Bronchial epithelial cell (primary cell): ENCODE data around the gene LARP6. TPM values are rescaled to one million over a fixed set of nuclear protein-coding genes. Genes with fewer than 3 reads are reported as not detected.
A peak's percentile ranks its signal among the peaks of the same experiment; 100 is the strongest.

Experiments used
- DNase-seq: peaks from one replicate; pipeline ENCODE4 v3.0.0-alpha.2; 2010; ENCODE audit warnings: low read depth
- FAIRE-seq: peaks from 2 replicates; lab custom pipeline; 2011; peaks lifted over from hg19 to GRCh38; lab: Jason Lieb, UNC
- H3K27me3 ChIP-seq: 2 replicates; pipeline ENCODE4 v1.5.1; 2011; ENCODE audit warnings: low read length; ENCODE audit not compliant: control insufficient read depth, insufficient read depth
- H3K36me3 ChIP-seq: 2 replicates; pipeline ENCODE4 v1.5.1; 2011; ENCODE audit warnings: low read length; ENCODE audit not compliant: control insufficient read depth, insufficient read depth
- H3K4me3 ChIP-seq: 2 replicates; pipeline ENCODE4 v1.5.1; 2011; ENCODE audit warnings: mild to moderate bottlenecking, low read depth, low read length, control low read depth
- total RNA-seq: library from RNA; depleted of rRNA; stranded (reverse); fragments of >200 nt; gene quantifications from 2 replicates; pipeline ENCODE4 v1.2.1, GENCODE V29; 2014
- TF ChIP-seq, protein P1 (sequence below): IDR thresholded peaks from 2 replicates; pipeline ENCODE4 v1.5.1; 2011; ENCODE audit warnings: mild to moderate bottlenecking, moderate library complexity, low read length, control low read depth, inconsistent platforms; ENCODE audit not compliant: insufficient read depth, severe bottlenecking

LARP6 gene
- total RNA-seq, 1 donor from 2014 or later, result 41.1 TPM

- DNase-seq (peak; percentile 88), FAIRE-seq (no peak)
- Histone ChIP-seq H3K27me3 (no peaks in the 10 kb centered on the region), H3K4me3 (peak overlapping the region; percentile 75), H3K36me3 (peaks cover 1% of the 10 kb centered on the region)
- TF ChIP-seq, protein P1, sequence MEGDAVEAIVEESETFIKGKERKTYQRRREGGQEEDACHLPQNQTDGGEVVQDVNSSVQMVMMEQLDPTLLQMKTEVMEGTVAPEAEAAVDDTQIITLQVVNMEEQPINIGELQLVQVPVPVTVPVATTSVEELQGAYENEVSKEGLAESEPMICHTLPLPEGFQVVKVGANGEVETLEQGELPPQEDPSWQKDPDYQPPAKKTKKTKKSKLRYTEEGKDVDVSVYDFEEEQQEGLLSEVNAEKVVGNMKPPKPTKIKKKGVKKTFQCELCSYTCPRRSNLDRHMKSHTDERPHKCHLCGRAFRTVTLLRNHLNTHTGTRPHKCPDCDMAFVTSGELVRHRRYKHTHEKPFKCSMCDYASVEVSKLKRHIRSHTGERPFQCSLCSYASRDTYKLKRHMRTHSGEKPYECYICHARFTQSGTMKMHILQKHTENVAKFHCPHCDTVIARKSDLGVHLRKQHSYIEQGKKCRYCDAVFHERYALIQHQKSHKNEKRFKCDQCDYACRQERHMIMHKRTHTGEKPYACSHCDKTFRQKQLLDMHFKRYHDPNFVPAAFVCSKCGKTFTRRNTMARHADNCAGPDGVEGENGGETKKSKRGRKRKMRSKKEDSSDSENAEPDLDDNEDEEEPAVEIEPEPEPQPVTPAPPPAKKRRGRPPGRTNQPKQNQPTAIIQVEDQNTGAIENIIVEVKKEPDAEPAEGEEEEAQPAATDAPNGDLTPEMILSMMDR, result no peak
Measured at GRCh38 chr15:70852501-70853317, 1.2 kb downstream of the LARP6 start.

DNA sequence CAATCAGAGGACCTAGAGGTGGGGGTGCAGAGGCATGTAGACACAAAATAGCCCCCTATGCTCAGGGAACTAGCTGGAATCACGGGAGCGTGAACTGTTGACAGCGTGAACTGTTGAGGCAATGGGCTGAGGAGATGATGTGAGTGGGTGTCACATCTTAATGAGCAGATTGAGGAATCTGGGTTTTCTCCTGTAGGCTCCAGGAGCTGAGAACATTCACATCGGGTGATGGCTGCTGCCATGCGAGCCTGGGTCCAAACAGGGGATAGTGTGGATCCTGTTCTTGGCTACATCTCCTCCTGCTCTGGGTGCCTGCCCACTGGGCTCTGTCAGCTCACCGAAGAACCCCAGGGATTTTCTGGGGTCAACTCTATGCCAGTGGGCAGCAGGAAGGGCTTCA, 2.1 kb downstream of the LARP6 start:
- FAIRE-seq (no peak), DNase-seq (no peak)
- peaks cover 1% of the 10 kb centered on the region for H3K36me3 ChIP-seq
- TF ChIP-seq, protein P1, result no peak
- no peak overlapping the region for H3K4me3 ChIP-seq
- H3K27me3 ChIP-seq, result no peaks in the 10 kb centered on the region

DNA sequence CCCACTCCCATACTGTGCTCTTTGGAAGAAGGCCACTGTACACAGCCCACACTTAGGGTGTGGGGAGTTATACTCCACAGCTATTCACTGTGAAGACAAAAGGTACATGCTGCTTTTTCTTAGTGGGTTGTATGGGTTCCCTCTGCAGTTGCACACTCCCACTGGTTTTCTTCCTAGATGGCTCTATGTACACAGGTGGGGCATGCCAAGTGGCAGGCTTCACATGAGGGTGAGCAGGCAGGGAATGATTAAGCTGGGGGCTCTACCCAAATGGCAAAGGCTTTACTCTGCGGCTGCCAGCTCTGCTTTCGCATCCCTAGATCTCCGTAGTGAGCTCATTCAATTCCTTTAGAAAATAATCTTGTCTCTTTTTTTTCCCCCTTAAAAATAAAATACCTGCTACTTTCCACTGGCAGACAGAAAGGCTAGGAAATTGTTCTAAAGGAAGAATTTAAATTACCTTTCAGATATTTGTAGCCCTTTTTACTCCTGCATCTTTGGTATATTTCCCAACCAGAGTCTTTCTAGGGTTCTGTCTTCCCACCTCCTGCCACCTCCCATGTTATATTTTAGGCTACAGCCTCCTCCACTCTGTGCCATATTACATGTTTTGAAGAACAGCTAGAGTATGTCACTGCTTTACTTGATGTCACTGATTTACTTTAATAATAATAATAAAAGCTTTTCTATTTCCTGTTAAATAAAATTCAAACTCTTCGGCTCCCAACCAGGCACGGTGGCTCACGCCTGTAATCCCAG, 8.2 kb downstream of the LARP6 start:
- no peak for DNase-seq
- no peak overlapping the region for H3K4me3 ChIP-seq
- no peaks in the 10 kb centered on the region for H3K36me3 ChIP-seq
- H3K27me3 ChIP-seq, result no peaks in the 10 kb centered on the region
- TF ChIP-seq, protein P1, result no peak
- FAIRE-seq, result no peak

GRCh38 chr15:70837476-70837875, 16.5 kb downstream of the LARP6 start:
- FAIRE-seq, result no peak
- H3K27me3 ChIP-seq, result no peaks in the 10 kb centered on the region
- TF ChIP-seq, protein P1, result no peak
- DNase-seq, result no peak
- no peak overlapping the region for H3K4me3 ChIP-seq
- peaks cover 3% of the 10 kb centered on the region for H3K36me3 ChIP-seq

DNA sequence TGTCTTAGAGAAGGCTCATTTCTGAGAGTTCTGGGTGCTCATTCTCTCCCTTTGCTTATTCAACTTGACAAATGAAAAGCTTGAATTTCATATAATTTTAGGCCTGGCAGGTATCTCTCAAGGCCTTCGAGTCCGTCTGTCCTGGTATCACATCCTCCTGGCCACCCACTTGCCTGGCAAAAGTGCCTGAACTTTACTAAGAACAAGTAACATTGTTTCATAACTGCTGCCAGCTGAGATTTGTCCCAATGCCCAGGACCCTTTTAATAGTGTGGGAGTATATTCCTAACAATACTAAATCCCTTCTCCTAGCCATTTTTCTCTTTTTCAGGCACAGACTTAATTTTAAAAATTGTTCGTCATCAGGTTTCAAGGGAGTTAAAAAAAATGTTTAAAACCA, 18.1 kb downstream of the LARP6 start:
- TF ChIP-seq, protein P1, result no peak
- FAIRE-seq (no peak), DNase-seq (no peak)
- no peaks in the 10 kb centered on the region for H3K27me3 ChIP-seq
- H3K36me3 ChIP-seq, result peaks cover 3% of the 10 kb centered on the region
- H3K4me3 ChIP-seq, result no peak overlapping the region
